ENCODE measurements around the gene FKBP8.
"Not testable (repeated sequence)": the region's sequence is repeated elsewhere in the genome, so short reads cannot be mapped to it uniquely, and the experiment has no call there.

The FKBP8 gene

GRCh38 chr19:18558604-18559003 lies 15.2 kb upstream of the FKBP8 start:
- no peak for DNase-seq (ENCODE audit: low spot score)

GRCh38 chr19:18558202-18558555 lies 14.8 kb upstream of the FKBP8 start:
- DNase-seq (ENCODE audit: low spot score) = no peak

GRCh38 chr19:18557411-18558201 lies 14.2 kb upstream of the FKBP8 start, which contains the start of gene KXD1:
Gene KXD1, plus strand, starts transcription at chr19:18557870. Its CDS starts 4,187 bp downstream, at chr19:18562057.
- peak; percentile 99 for DNase-seq (ENCODE audit: low spot score)

GRCh38 chr19:18551631-18552030 lies 8.3 kb upstream of the FKBP8 start:
- DNase-seq (ENCODE audit: low spot score) = no peak

- DNase-seq (ENCODE audit: low spot score) = peak; percentile 65
Observed at GRCh38 chr19:18543814-18544475, 572 bp upstream of the FKBP8 start.

- peak; percentile 32 for DNase-seq (ENCODE audit: low spot score)
Observed at GRCh38 chr19:18541992-18542940, 1.1 kb downstream of the FKBP8 start.

- no peak for DNase-seq (ENCODE audit: low spot score)
Observed at GRCh38 chr19:18541258-18541991, 1.9 kb downstream of the FKBP8 start.

GRCh38 chr19:18540200-18540599 lies 3.2 kb downstream of the FKBP8 start:
- not testable (repeated sequence) for DNase-seq (ENCODE audit: low spot score)

- no peak for DNase-seq (ENCODE audit: low spot score)
Observed at GRCh38 chr19:18539372-18539771, 4.0 kb downstream of the FKBP8 start.

- DNase-seq (ENCODE audit: low spot score) = no peak
Observed at GRCh38 chr19:18538115-18538514, 5.3 kb downstream of the FKBP8 start.

GRCh38 chr19:18537431-18537830 lies 5.9 kb downstream of the FKBP8 start:
- DNase-seq (ENCODE audit: low spot score) = no peak

- no peak for DNase-seq (ENCODE audit: low spot score)
Observed at GRCh38 chr19:18536475-18536874, 6.9 kb downstream of the FKBP8 start.

GRCh38 chr19:18533058-18533457 lies 10.3 kb downstream of the FKBP8 start:
- no peak for DNase-seq (ENCODE audit: low spot score)

- DNase-seq (ENCODE audit: low spot score) = no peak
Observed at GRCh38 chr19:18532168-18532890, 11.0 kb downstream of the FKBP8 start.

- no peak for DNase-seq (ENCODE audit: low spot score)
Observed at GRCh38 chr19:18531485-18531884, 11.9 kb downstream of the FKBP8 start.

GRCh38 chr19:18529782-18530181 lies 13.6 kb downstream of the FKBP8 start:
- no peak for DNase-seq (ENCODE audit: low spot score)

GRCh38 chr19:18526316-18526715 lies 17.1 kb downstream of the FKBP8 start:
- DNase-seq (ENCODE audit: low spot score) = no peak

- no peak for DNase-seq (ENCODE audit: low spot score)
Observed at GRCh38 chr19:18523841-18524240, 19.5 kb downstream of the FKBP8 start.

GRCh38 chr19:18522862-18523440 lies 20.4 kb downstream of the FKBP8 start:
- not testable (repeated sequence) for DNase-seq (ENCODE audit: low spot score)

- peak; percentile 98 for DNase-seq (ENCODE audit: low spot score)
Observed at GRCh38 chr19:18522124-18522861, 21.1 kb downstream of the FKBP8 start.

Data from hepatic stellate cell (primary cell).